GM12865 (cell line): ENCODE data around the gene FBXW11.
"Not testable (repeated sequence)": the region's sequence is repeated elsewhere in the genome, so short reads cannot be mapped to it uniquely, and the experiment has no call there.

Experiments
- DNase-seq: peaks from one replicate; pipeline ENCODE4 v3.0.0; 2010; ENCODE audit warnings: low read depth
- H3K4me3 ChIP-seq: 2 replicates; pipeline ENCODE4 v1.5.1; 2011; ENCODE audit warnings: mild to moderate bottlenecking, low read depth, low read length, control low read depth
- CTCF ChIP-seq: IDR thresholded peaks from 2 replicates; pipeline ENCODE4 v1.5.1; 2011; ENCODE audit warnings: low read length, control low read depth, low read depth, inconsistent platforms; ENCODE audit not compliant: insufficient read depth; ENCODE audit errors: missing control alignments

Gene FBXW11

GRCh38 chr5:171920765-171921391 lies 85.6 kb downstream of the FBXW11 start:
- no peak for TF ChIP-seq CTCF
- no peak overlapping the region for H3K4me3 ChIP-seq
- no peak for DNase-seq

GRCh38 chr5:171915700-171916099 lies 90.7 kb downstream of the FBXW11 start:
- DNase-seq, H3K4me3 ChIP-seq: not testable (repeated sequence)

- TF ChIP-seq CTCF = no peak
- H3K4me3 ChIP-seq = no peak overlapping the region
- DNase-seq = no peak
These were observed 91.6 kb downstream of the FBXW11 start for GRCh38 chr5:171914726-171915338.

GRCh38 chr5:171913987-171914273 lies 92.5 kb downstream of the FBXW11 start:
- no peak for TF ChIP-seq CTCF
- no peak overlapping the region for H3K4me3 ChIP-seq
- DNase-seq = no peak

GRCh38 chr5:171911152-171911551 lies 95.3 kb downstream of the FBXW11 start:
- H3K4me3 ChIP-seq = no peak overlapping the region
- TF ChIP-seq CTCF = no peak
- no peak for DNase-seq

GRCh38 chr5:171908638-171909037 lies 97.8 kb downstream of the FBXW11 start:
- no peak for DNase-seq
- H3K4me3 ChIP-seq = no peak overlapping the region
- no peak for TF ChIP-seq CTCF

- H3K4me3 ChIP-seq = no peak overlapping the region
- TF ChIP-seq CTCF = peak; percentile 64
- peak; percentile 71 for DNase-seq
These were observed 98.6 kb downstream of the FBXW11 start for GRCh38 chr5:171907725-171908343.
